H1 (cell line): ENCODE data around the gene FAIM2. TPM values are rescaled to one million over a fixed set of nuclear protein-coding genes. Genes with fewer than 3 reads are reported as not detected.

Experiments used
- CTCF ChIA-PET: fragments of 300-600 bp; sonication (Branson Sonifier 250); formaldehyde crosslinking; loops from one replicate; lab custom pipeline; 2021; ENCODE audit not compliant: partially characterized antibody; lab: Charles Lee
- POLR2A ChIA-PET: fragments of 300-600 bp; sonication (Branson Sonifier 250); formaldehyde crosslinking; loops from one replicate; lab custom pipeline; 2021; ENCODE audit warnings: inconsistent platforms; ENCODE audit not compliant: partially characterized antibody; lab: Charles Lee
- DNase-seq, 2 experiments: peaks; one replicate each; pipeline versions ENCODE4 v3.0.0 to v3.0.0-alpha.2; 2010 to 2022; ENCODE audit warnings: low spot score in 2 of 2, low read depth in 1 of 2, mixed read lengths in 1 of 2
- FAIRE-seq: peaks from 2 replicates; lab custom pipeline; 2011; peaks lifted over from hg19 to GRCh38; lab: Jason Lieb, UNC
- H2AFZ ChIP-seq: 2 replicates; pipeline ENCODE4 v1.8.1; 2012; ENCODE audit warnings: low read length, inconsistent platforms
- H2AK5ac ChIP-seq: 2 replicates; pipeline ENCODE4 v1.6.1; 2013; ENCODE audit warnings: low read depth, low read length
- H2BK120ac ChIP-seq: replicated peaks from 2 replicates; pipeline ENCODE3; 2013; ENCODE audit warnings: low read depth, low read length, inconsistent platforms
- H2BK12ac ChIP-seq: 2 replicates; pipeline ENCODE4 v1.6.1; 2013; ENCODE audit warnings: low read depth, low read length
- H2BK15ac ChIP-seq: 2 replicates; pipeline ENCODE4 v1.6.1; 2013; ENCODE audit warnings: low read length
- H2BK20ac ChIP-seq: 2 replicates; pipeline ENCODE4 v1.6.1; 2013; ENCODE audit warnings: low read length
- H2BK5ac ChIP-seq: 2 replicates; pipeline ENCODE4 v1.6.1; 2013; ENCODE audit warnings: low read depth, low read length
- H3K14ac ChIP-seq: 2 replicates; pipeline ENCODE4 v1.6.1; 2013; ENCODE audit warnings: inconsistent platforms; ENCODE audit not compliant: insufficient read length
- H3K18ac ChIP-seq: 2 replicates; pipeline ENCODE4 v1.6.1; 2013; ENCODE audit warnings: low read length; ENCODE audit errors: extremely low read depth
- H3K23ac ChIP-seq: 2 replicates; pipeline ENCODE4 v1.6.1; 2013; ENCODE audit warnings: inconsistent platforms; ENCODE audit not compliant: insufficient read length
- H3K23me2 ChIP-seq: 2 replicates; pipeline ENCODE4 v1.6.1; 2013; ENCODE audit warnings: low read depth, low read length
- H3K27ac ChIP-seq: 2 replicates; pipeline ENCODE4 v1.6.1; 2011; ENCODE audit warnings: low read depth, low read length, inconsistent platforms
- H3K27me3 ChIP-seq, 4 experiments: replicated peaks in 1 of 4; 1 replicate in 1 of 4; 2 replicates in 3 of 4; pipeline versions ENCODE4 v1.6.1 to v1.8.1; 2011 to 2013; ENCODE audit warnings: low read length in 3 of 4, mild to moderate bottlenecking in 3 of 4, inconsistent platforms in 2 of 4, mixed read lengths in 2 of 4, moderate library complexity in 1 of 4; ENCODE audit not compliant: control insufficient read depth in 3 of 4, insufficient read depth in 3 of 4; ENCODE audit errors: extremely low read depth in 1 of 4
- H3K36me3 ChIP-seq, 4 experiments: 2 replicates each; pipeline versions ENCODE4 v1.6.1 to v1.8.1; 2011 to 2013; ENCODE audit warnings: mild to moderate bottlenecking in 4 of 4, low read length in 3 of 4, moderate library complexity in 2 of 4, control low read depth in 1 of 4, inconsistent platforms in 1 of 4; ENCODE audit not compliant: insufficient read depth in 4 of 4, control insufficient read depth in 2 of 4
- H3K4ac ChIP-seq: replicated peaks from 2 replicates; pipeline ENCODE3; 2013; ENCODE audit warnings: low read length, low read depth, mixed read lengths, inconsistent platforms; ENCODE audit not compliant: insufficient read length
- H3K4me1 ChIP-seq, 4 experiments: replicated peaks in 1 of 4; 1 replicate in 1 of 4; 2 replicates in 3 of 4; pipeline versions ENCODE4 v1.6.1 to v1.8.1; 2011 to 2013; ENCODE audit warnings: low read length in 3 of 4, inconsistent platforms in 2 of 4, mixed read lengths in 1 of 4; ENCODE audit not compliant: insufficient read depth in 4 of 4, control insufficient read depth in 3 of 4
- H3K4me2 ChIP-seq, 2 experiments: 2 replicates each; pipeline versions ENCODE4 v1.6.1 to v1.8.1; 2011 to 2013; ENCODE audit warnings: low read depth in 2 of 2, low read length in 2 of 2, control low read depth in 1 of 2, inconsistent platforms in 1 of 2, mild to moderate bottlenecking in 1 of 2; ENCODE audit not compliant: insufficient read depth in 1 of 2
- H3K4me3 ChIP-seq, 4 experiments: fragments of 200-600, 300-600 bp in 1 of 4; sonication (generic), shearing (Covaris generic), sonication (Bioruptor Twin) in 1 of 4; 2 replicates each; pipeline versions ENCODE4 v1.5.1 to v1.8.1; 2011 to 2016; ENCODE audit warnings: low read length in 4 of 4, low read depth in 3 of 4, control low read depth in 2 of 4, inconsistent platforms in 2 of 4, mild to moderate bottlenecking in 2 of 4, mixed read lengths in 1 of 4, moderate library complexity in 1 of 4; ENCODE audit not compliant: insufficient read depth in 2 of 4; ENCODE audit errors: extremely low read depth in 1 of 4
- H3K56ac ChIP-seq: replicated peaks from 2 replicates; pipeline ENCODE3; 2013; ENCODE audit warnings: low read depth, mild to moderate bottlenecking, mixed read lengths, low read length, inconsistent platforms; ENCODE audit not compliant: insufficient read length
- H3K79me1 ChIP-seq: 2 replicates; pipeline ENCODE4 v1.6.1; 2013; ENCODE audit warnings: low read depth, low read length, control low read depth
- H3K79me2 ChIP-seq, 2 experiments: 2 replicates each; pipeline versions ENCODE4 v1.6.1 to v1.8.1; 2012 to 2013; ENCODE audit warnings: low read length in 2 of 2, mild to moderate bottlenecking in 2 of 2, inconsistent platforms in 1 of 2; ENCODE audit not compliant: insufficient read depth in 2 of 2, control insufficient read depth in 1 of 2
- H3K9ac ChIP-seq, 4 experiments: replicated peaks in 1 of 4; 1 replicate in 1 of 4; 2 replicates in 3 of 4; pipeline versions ENCODE4 v1.6.1 to v1.8.1; 2011 to 2013; ENCODE audit warnings: low read depth in 3 of 4, low read length in 3 of 4, control low read depth in 2 of 4, mild to moderate bottlenecking in 2 of 4, moderate library complexity in 2 of 4, inconsistent platforms in 1 of 4; ENCODE audit errors: extremely low read depth in 1 of 4
- H3K9me3 ChIP-seq, 2 experiments: 2 replicates each; pipeline versions ENCODE4 v1.6.1 to v1.8.1; 2012 to 2013; ENCODE audit warnings: mild to moderate bottlenecking in 2 of 2, moderate library complexity in 2 of 2, control low read depth in 1 of 2, inconsistent platforms in 1 of 2, low read depth in 1 of 2, low read length in 1 of 2, mixed read lengths in 1 of 2; ENCODE audit not compliant: insufficient read depth in 2 of 2
- H4K20me1 ChIP-seq, 2 experiments: replicated peaks in 1 of 2; 2 replicates each; pipeline versions ENCODE3 to v1.8.1; 2011 to 2013; ENCODE audit warnings: inconsistent platforms in 2 of 2, low read length in 2 of 2, mild to moderate bottlenecking in 1 of 2; ENCODE audit not compliant: insufficient read depth in 2 of 2, control insufficient read depth in 1 of 2
- H4K5ac ChIP-seq: 2 replicates; pipeline ENCODE4 v1.6.1; 2013; ENCODE audit warnings: low read length, low read depth, mixed read lengths, inconsistent platforms; ENCODE audit not compliant: insufficient read length
- H4K8ac ChIP-seq: 2 replicates; pipeline ENCODE4 v1.8.0; 2013; ENCODE audit warnings: mild to moderate bottlenecking, moderate library complexity, low read length, inconsistent platforms; ENCODE audit not compliant: insufficient read depth; ENCODE audit errors: extremely low read depth
- H4K91ac ChIP-seq: replicated peaks from 2 replicates; pipeline ENCODE3; 2013; ENCODE audit warnings: low read length, mixed read lengths, inconsistent platforms; ENCODE audit not compliant: insufficient read length
- CBX5 ChIP-seq: fragments of 300-800, 300-1000 bp; sonication (generic); IDR thresholded peaks from 2 replicates; pipeline ENCODE4 v1.7.1; 2016; ENCODE audit warnings: antibody characterized with exemption, low read length, low read depth
- EGR1 ChIP-seq: IDR thresholded peaks from 2 replicates; pipeline ENCODE4 v1.6.1; 2011; ENCODE audit warnings: low read depth, low read length, borderline replicate concordance
- JUN ChIP-seq: IDR thresholded peaks from 2 replicates; pipeline ENCODE4 v1.6.1; 2011; ENCODE audit warnings: low read depth, mild to moderate bottlenecking, improper control_type of control experiment, low read length
- JUND ChIP-seq: IDR thresholded peaks from 2 replicates; pipeline ENCODE4 v1.6.1; 2011; ENCODE audit warnings: mild to moderate bottlenecking, improper control_type of control experiment, low read length
- KDM5A ChIP-seq: fragments of 200-600 bp; IDR thresholded peaks from 2 replicates; pipeline ENCODE4 v1.7.1; 2012; ENCODE audit warnings: mild to moderate bottlenecking, low read length, inconsistent platforms, mixed read lengths
- NANOG ChIP-seq: IDR thresholded peaks from 2 replicates; pipeline ENCODE4 v1.6.1; 2011; ENCODE audit warnings: low read length, low read depth, mild to moderate bottlenecking, inconsistent platforms; ENCODE audit not compliant: insufficient read depth, poor library complexity, severe bottlenecking
- WGBS, 2 experiments: shearing (Covaris generic) in 1 of 2; methylation state at CpG; one replicate each; pipeline versions ENCODE4 v1.1.6 to v1.1.7; 2013 to 2015; ENCODE audit warnings: low lambda C conversion rate in 2 of 2, mixed read lengths in 2 of 2, inconsistent platforms in 1 of 2, low coverage in 1 of 2, missing lambda C conversion rate in 1 of 2; ENCODE audit not compliant: insufficient replicate concordance in 2 of 2, insufficient coverage in 1 of 2, insufficient read length in 1 of 2; ENCODE audit errors: extremely low coverage in 1 of 2, missing lambda C conversion rate in 1 of 2; 5-methylcytosine and 5-hydroxymethylcytosine counted together
- polyA plus RNA-seq, 7 experiments: library from polyadenylated mRNA; depleted of rRNA in 3 of 7; stranded (reverse) in 5 of 7; unstranded in 2 of 7; fragments of >200 nt in 5 of 7; fragments of 200-250 nt in 2 of 7; gene quantifications; 1 replicate in 5 of 7; 2 replicates in 1 of 7; 4 replicates in 1 of 7; pipeline versions ENCODE4 v1.2.1 to v1.2.3, GENCODE V29; 2011 to 2013; ENCODE audit warnings: missing spikeins in 2 of 7, mixed read lengths in 2 of 7
- total RNA-seq: library from RNA; stranded (reverse); fragmentation: NEBNext Ultra II Directional; extraction: Animal tissue kit (Norgen Biotek cat#: 25700); gene quantifications from 2 replicates; pipeline ENCODE4 v1.2.1, GENCODE V29; 2021
- TF ChIP-seq, protein P1 (sequence below), 3 experiments: IDR thresholded peaks; 1 replicate in 2 of 3; 2 replicates in 1 of 3; pipeline versions ENCODE4 v1.5.1 to v1.6.1; 2011; ENCODE audit warnings: low read length in 3 of 3, mild to moderate bottlenecking in 3 of 3, inconsistent platforms in 2 of 3, low read depth in 1 of 3, moderate library complexity in 1 of 3; ENCODE audit not compliant: insufficient read depth in 1 of 3; ENCODE audit errors: control extremely low read depth in 1 of 3
- TF ChIP-seq, protein P2 (sequence below): IDR thresholded peaks from 2 replicates; pipeline ENCODE4 v1.6.1; 2012; ENCODE audit warnings: inconsistent platforms
- TF ChIP-seq, protein P3 (sequence below): IDR thresholded peaks from 2 replicates; pipeline ENCODE4 v1.6.1; 2012; ENCODE audit warnings: low read length, inconsistent platforms

FAIM2 gene
- total and polyA plus RNA-seq, 2 of the 8 experiments (the other 6 are each of a cell fraction or from before 2014, with no cell fraction given): 0.89 to 1.3 TPM

DNA sequence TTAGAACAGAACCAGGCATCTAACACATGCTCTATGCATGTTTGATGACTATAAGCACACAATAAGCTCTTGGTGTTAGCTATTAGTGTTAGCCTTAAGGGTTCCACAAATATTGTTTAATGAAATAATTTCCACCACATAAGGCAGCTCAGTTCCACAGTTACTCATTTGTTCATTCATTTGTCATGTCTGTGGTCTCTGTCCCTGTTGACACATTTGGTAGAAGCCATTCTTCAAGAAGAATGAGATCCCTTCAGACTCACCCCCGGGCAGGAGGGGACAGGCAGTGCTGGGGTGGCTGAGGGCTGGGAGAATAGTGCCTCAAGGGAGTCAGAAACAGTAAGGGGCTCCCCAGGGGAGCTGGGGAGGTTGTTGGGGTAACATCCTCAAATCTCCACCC, 3.7 kb upstream of the FAIM2 start:
- Histone ChIP-seq H4K20me1 (no peaks in the 10 kb centered on the region), H4K5ac (no peak overlapping the region), H3K14ac (no peak overlapping the region), H3K4me2 (no peak overlapping the region), H3K79me2 (no peaks in the 10 kb centered on the region), H3K18ac (no peak overlapping the region), H3K9me3 (no peaks in the 10 kb centered on the region), H3K9ac (no peak overlapping the region), H3K56ac (no peak overlapping the region), H3K27me3 (peaks cover 0 to 19% (median 15%) of the 10 kb centered on the region in 4 experiments; a peak in 5 of 7 replicates), H4K91ac (no peak overlapping the region), H2BK15ac (no peak overlapping the region), H3K36me3 (no peaks in the 10 kb centered on the region), H2BK120ac (no peak overlapping the region), H2BK5ac (no peak overlapping the region), H2BK12ac (no peak overlapping the region), H3K79me1 (no peaks in the 10 kb centered on the region), H4K8ac (no peak overlapping the region; the same call in 1 of the 2 replicates), H2AK5ac (no peak overlapping the region), H2AFZ (no peak overlapping the region), H3K4ac (no peak overlapping the region), H3K23ac (no peak overlapping the region), H3K27ac (no peak overlapping the region), H3K4me3 (no peak overlapping the region), H3K4me1 (peaks cover 0 to 25% (median 13%) of the 10 kb centered on the region in 4 experiments; a peak in 6 of 7 replicates), H3K23me2 (peaks cover 5% of the 10 kb centered on the region; the same call in 1 of the 2 replicates), H2BK20ac (no peak overlapping the region)
- ChIA-PET POLR2A (interaction anchor here (2.1 kb wide), 1 partner anchor 13 kb away, joined by 7 read pairs; no protein-coding TSS in a partner anchor), CTCF (interaction anchor here (0.9 to 3.5 kb wide), 7 partner anchors 10 to 69 kb away, joined by 4 to 20 read pairs (median 10); no protein-coding TSS in a partner anchor)
- DNase-seq (no peak), FAIRE-seq (no peak)
- WGBS, 2 experiments: 100% methylated on average over 1 of the region's 1 CpG; no CpG with 5 or more reads in 1 of the 2 experiments
- no peak for TF ChIP-seq EGR1
- TF ChIP-seq CBX5: no peak
- no peak for TF ChIP-seq NANOG
- TF ChIP-seq, protein P1, sequence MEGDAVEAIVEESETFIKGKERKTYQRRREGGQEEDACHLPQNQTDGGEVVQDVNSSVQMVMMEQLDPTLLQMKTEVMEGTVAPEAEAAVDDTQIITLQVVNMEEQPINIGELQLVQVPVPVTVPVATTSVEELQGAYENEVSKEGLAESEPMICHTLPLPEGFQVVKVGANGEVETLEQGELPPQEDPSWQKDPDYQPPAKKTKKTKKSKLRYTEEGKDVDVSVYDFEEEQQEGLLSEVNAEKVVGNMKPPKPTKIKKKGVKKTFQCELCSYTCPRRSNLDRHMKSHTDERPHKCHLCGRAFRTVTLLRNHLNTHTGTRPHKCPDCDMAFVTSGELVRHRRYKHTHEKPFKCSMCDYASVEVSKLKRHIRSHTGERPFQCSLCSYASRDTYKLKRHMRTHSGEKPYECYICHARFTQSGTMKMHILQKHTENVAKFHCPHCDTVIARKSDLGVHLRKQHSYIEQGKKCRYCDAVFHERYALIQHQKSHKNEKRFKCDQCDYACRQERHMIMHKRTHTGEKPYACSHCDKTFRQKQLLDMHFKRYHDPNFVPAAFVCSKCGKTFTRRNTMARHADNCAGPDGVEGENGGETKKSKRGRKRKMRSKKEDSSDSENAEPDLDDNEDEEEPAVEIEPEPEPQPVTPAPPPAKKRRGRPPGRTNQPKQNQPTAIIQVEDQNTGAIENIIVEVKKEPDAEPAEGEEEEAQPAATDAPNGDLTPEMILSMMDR (IDR thresholded peaks at IDR 0.05; ENCODE audit: control extremely low read depth in 1 of 3, insufficient read depth in 1 of 3, low read depth in 1 of 3, low read length in 3 of 3): no peak
- TF ChIP-seq, protein P2, sequence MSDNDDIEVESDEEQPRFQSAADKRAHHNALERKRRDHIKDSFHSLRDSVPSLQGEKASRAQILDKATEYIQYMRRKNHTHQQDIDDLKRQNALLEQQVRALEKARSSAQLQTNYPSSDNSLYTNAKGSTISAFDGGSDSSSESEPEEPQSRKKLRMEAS: no peak
- TF ChIP-seq JUN: no peak
- TF ChIP-seq JUND: no peak
- TF ChIP-seq, protein P3, sequence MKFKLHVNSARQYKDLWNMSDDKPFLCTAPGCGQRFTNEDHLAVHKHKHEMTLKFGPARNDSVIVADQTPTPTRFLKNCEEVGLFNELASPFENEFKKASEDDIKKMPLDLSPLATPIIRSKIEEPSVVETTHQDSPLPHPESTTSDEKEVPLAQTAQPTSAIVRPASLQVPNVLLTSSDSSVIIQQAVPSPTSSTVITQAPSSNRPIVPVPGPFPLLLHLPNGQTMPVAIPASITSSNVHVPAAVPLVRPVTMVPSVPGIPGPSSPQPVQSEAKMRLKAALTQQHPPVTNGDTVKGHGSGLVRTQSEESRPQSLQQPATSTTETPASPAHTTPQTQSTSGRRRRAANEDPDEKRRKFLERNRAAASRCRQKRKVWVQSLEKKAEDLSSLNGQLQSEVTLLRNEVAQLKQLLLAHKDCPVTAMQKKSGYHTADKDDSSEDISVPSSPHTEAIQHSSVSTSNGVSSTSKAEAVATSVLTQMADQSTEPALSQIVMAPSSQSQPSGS: no peak
- no peak for TF ChIP-seq KDM5A
